Ectodermal cell (in vitro differentiated cells): ENCODE results near the gene NOVA2.
A peak's percentile ranks its signal among the peaks of the same experiment; 100 is the strongest.

Experiments
- H3K27ac ChIP-seq: 2 replicates; pipeline ENCODE4 v1.7.0; 2013; ENCODE audit warnings: mild to moderate bottlenecking, low read depth, low read length; ENCODE audit not compliant: insufficient read depth, poor library complexity, severe bottlenecking
- H3K27me3 ChIP-seq: 2 replicates; pipeline ENCODE4 v1.7.0; 2013; ENCODE audit warnings: mild to moderate bottlenecking, low read length; ENCODE audit not compliant: insufficient read depth, control insufficient read depth, poor library complexity, severe bottlenecking
- H3K36me3 ChIP-seq: one replicate; pipeline ENCODE4 v1.7.0; 2013; ENCODE audit warnings: low read length; ENCODE audit not compliant: control insufficient read depth, insufficient read depth
- H3K4me1 ChIP-seq: one replicate; pipeline ENCODE4 v1.7.0; 2013; ENCODE audit warnings: low read length; ENCODE audit not compliant: control insufficient read depth, insufficient read depth
- H3K4me3 ChIP-seq: 2 replicates; pipeline ENCODE4 v1.7.0; 2013; ENCODE audit warnings: low read depth, low read length, control low read depth; ENCODE audit not compliant: insufficient read depth
- H3K9me3 ChIP-seq: 2 replicates; pipeline ENCODE4 v1.7.0; 2013; ENCODE audit warnings: mild to moderate bottlenecking, low read length, moderate library complexity; ENCODE audit not compliant: control insufficient read depth
- WGBS, 2 experiments: methylation state at CpG; one replicate each; pipeline ENCODE4 v1.1.7; 2013; ENCODE audit warnings: missing lambda C conversion rate in 2 of 2; 5-methylcytosine and 5-hydroxymethylcytosine counted together

Gene NOVA2

GRCh38 chr19:45895519-45895972 lies 78.1 kb downstream of the NOVA2 start:
- Histone ChIP-seq H3K4me3 (no peak overlapping the region), H3K36me3 (peaks cover 13% of the 10 kb centered on the region), H3K4me1 (no peaks in the 10 kb centered on the region), H3K27ac (no peak overlapping the region), H3K9me3 (no peaks in the 10 kb centered on the region), H3K27me3 (peaks cover 6% of the 10 kb centered on the region)
- WGBS, 2 experiments: 92% methylated on average over 9 of the region's 9 CpGs

GRCh38 chr19:45890877-45891276 lies 82.8 kb downstream of the NOVA2 start:
- no peaks in the 10 kb centered on the region for H3K36me3 ChIP-seq
- H3K27ac ChIP-seq: no peak overlapping the region
- no peaks in the 10 kb centered on the region for H3K9me3 ChIP-seq
- H3K4me3 ChIP-seq: no peak overlapping the region
- WGBS, 2 experiments: 83 to 93% methylated on average over 17 of the region's 17 CpGs
- no peaks in the 10 kb centered on the region for H3K27me3 ChIP-seq
- H3K4me1 ChIP-seq: no peaks in the 10 kb centered on the region

- Histone ChIP-seq H3K9me3 (no peaks in the 10 kb centered on the region), H3K27me3 (no peaks in the 10 kb centered on the region), H3K4me3 (no peak overlapping the region), H3K27ac (no peak overlapping the region), H3K4me1 (peaks cover 9% of the 10 kb centered on the region), H3K36me3 (peaks cover 4% of the 10 kb centered on the region)
- WGBS, 2 experiments: 70 to 74% methylated on average over 6 of the region's 6 CpGs
Observed at GRCh38 chr19:45889210-45889885, 84.3 kb downstream of the NOVA2 start.

GRCh38 chr19:45887200-45887710 lies 86.4 kb downstream of the NOVA2 start:
- H3K36me3 ChIP-seq: peaks cover 9% of the 10 kb centered on the region
- 52 to 61% methylated on average over 10 of the region's 10 CpGs for whole genome bisulfite sequencing, 2 experiments
- no peaks in the 10 kb centered on the region for H3K9me3 ChIP-seq
- peaks cover 10% of the 10 kb centered on the region for H3K4me1 ChIP-seq
- H3K4me3 ChIP-seq: peak overlapping the region; percentile 86
- no peaks in the 10 kb centered on the region for H3K27me3 ChIP-seq
- H3K27ac ChIP-seq: peak overlapping the region; percentile 87

- Histone ChIP-seq H3K4me1 (peaks cover 10% of the 10 kb centered on the region), H3K9me3 (no peaks in the 10 kb centered on the region), H3K27me3 (no peaks in the 10 kb centered on the region), H3K27ac (peak overlapping the region; percentile 87), H3K36me3 (peaks cover 9% of the 10 kb centered on the region), H3K4me3 (peak overlapping the region; percentile 86)
- 1 to 2% methylated on average over 32 of the region's 32 CpGs for WGBS, 2 experiments
Observed at GRCh38 chr19:45886427-45887199, 87.1 kb downstream of the NOVA2 start.

GRCh38 chr19:45885556-45886426 lies 87.9 kb downstream of the NOVA2 start, which contains the start of gene IRF2BP1:
Gene IRF2BP1, minus strand, starts transcription at chr19:45886141. Its CDS starts 367 bp downstream, at chr19:45885774.
- Histone ChIP-seq H3K27ac (peak within 1 kb of the TSS; percentile 87), H3K36me3 (peaks cover 9% of the 10 kb centered on the region), H3K9me3 (no peaks in the 10 kb centered on the region), H3K27me3 (no peaks in the 10 kb centered on the region), H3K4me3 (peak within 1 kb of the TSS; percentile 86), H3K4me1 (peaks cover 10% of the 10 kb centered on the region)
- 1% methylated on average over 107 of the region's 107 CpGs for WGBS, 2 experiments

GRCh38 chr19:45884682-45885555 lies 88.7 kb downstream of the NOVA2 start:
- WGBS, 2 experiments: 69 to 70% methylated on average over 72 of the region's 72 CpGs
- Histone ChIP-seq H3K27me3 (no peaks in the 10 kb centered on the region), H3K27ac (no peak overlapping the region)

GRCh38 chr19:45883881-45884681 lies 89.6 kb downstream of the NOVA2 start:
- WGBS, 2 experiments: 95 to 96% methylated on average over 57 of the region's 57 CpGs
- peaks cover 9% of the 10 kb centered on the region for H3K36me3 ChIP-seq
- no peaks in the 10 kb centered on the region for H3K9me3 ChIP-seq
- H3K4me1 ChIP-seq: peaks cover 10% of the 10 kb centered on the region
- H3K27me3 ChIP-seq: no peaks in the 10 kb centered on the region
- H3K4me3 ChIP-seq: no peak overlapping the region
- no peak overlapping the region for H3K27ac ChIP-seq

More at GRCh38 chr19:45884682-45885555, 88.7 kb downstream of the NOVA2 start:
- H3K9me3 ChIP-seq: no peaks in the 10 kb centered on the region
- H3K36me3 ChIP-seq: peaks cover 9% of the 10 kb centered on the region
- H3K4me1 ChIP-seq: peaks cover 10% of the 10 kb centered on the region
- H3K4me3 ChIP-seq: peak overlapping the region; percentile 86
